Activated T-helper 17 cell treated with anti-CD3 and anti-CD28 coated beads, Interleukin-2, amount 50 U/mL, for 72 hours (primary cell): ENCODE measurements around the gene OR2A1. TPM values are rescaled to one million over a fixed set of nuclear protein-coding genes. Genes with fewer than 3 reads are reported as not detected.
"Not testable (repeated sequence)": the region's sequence is repeated elsewhere in the genome, so short reads cannot be mapped to it uniquely, and the experiment has no call there.

Experiments used
- ATAC-seq: fragments of 150-1000 bp; cut with Tn5 transposase; replicated peaks from 2 replicates; pipeline ENCODE4 v1.10.0; 2021; ENCODE audit warnings: mild to moderate bottlenecking, moderate library complexity
- H3K27ac Mint-ChIP-seq: one replicate; pipeline ENCODE4 v1.8.0; 2022; ENCODE audit warnings: mixed read lengths
- H3K27me3 Mint-ChIP-seq: one replicate; pipeline ENCODE4 v1.8.0; 2022; ENCODE audit warnings: mixed read lengths
- H3K36me3 Mint-ChIP-seq: one replicate; pipeline ENCODE4 v1.8.0; 2022; ENCODE audit warnings: low read depth, mild to moderate bottlenecking, mixed read lengths
- H3K4me1 Mint-ChIP-seq: one replicate; pipeline ENCODE4 v1.8.0; 2022; ENCODE audit warnings: mixed read lengths
- H3K4me3 Mint-ChIP-seq: one replicate; pipeline ENCODE4 v1.8.0; 2022; ENCODE audit warnings: mild to moderate bottlenecking, mixed read lengths
- H3K9me3 Mint-ChIP-seq: one replicate; pipeline ENCODE4 v1.8.0; 2022; ENCODE audit warnings: mixed read lengths
- total RNA-seq, 2 donors: library from RNA; stranded (reverse); gene quantifications; one replicate each; pipeline ENCODE4 v1.2.3, GENCODE V29; 2022

OR2A1 gene, protein sequence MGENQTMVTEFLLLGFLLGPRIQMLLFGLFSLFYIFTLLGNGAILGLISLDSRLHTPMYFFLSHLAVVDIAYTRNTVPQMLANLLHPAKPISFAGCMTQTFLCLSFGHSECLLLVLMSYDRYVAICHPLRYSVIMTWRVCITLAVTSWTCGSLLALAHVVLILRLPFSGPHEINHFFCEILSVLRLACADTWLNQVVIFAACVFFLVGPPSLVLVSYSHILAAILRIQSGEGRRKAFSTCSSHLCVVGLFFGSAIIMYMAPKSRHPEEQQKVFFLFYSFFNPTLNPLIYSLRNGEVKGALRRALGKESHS
- total RNA-seq, result under 1 TPM in 1 of 2 donors, not detected in 1; 0.05 TPM

DNA sequence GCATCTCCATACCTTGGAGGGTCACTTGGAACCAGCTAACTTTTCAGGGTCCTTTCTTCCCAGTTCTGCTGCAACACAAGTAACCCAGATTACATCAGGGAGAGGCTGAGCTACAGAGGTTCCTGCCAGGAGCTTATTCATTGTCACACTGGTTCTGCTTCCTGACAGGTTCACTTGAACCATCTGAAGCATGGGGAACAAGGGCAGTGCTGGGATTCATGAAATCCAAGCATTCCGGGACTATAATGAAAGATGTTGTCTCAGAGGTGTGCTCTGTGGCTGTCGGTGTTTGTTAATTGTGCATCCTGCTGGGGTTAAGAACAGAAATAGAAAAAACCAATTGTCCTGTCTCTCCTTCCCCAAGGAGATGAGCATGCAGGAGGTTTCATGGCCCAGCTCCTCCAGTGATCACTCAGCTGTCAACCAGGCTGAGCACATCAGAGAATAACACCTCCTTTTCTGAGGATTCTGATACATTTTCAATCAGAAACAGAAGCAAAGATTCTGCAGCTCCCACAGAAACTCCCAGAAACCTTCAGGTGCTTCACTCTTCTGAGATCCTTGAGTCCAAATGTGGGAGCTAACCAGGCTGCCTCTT is at the start of gene OR2A1:
OR2A1 (plus strand) TSS at position 548 of the 598 bp plus-strand sequence. CDS start 5,706 bp downstream, outside the sequence.
- not testable (repeated sequence) for H3K27me3 Mint-ChIP-seq, H3K9me3 Mint-ChIP-seq, ATAC-seq, H3K4me1 Mint-ChIP-seq, H3K36me3 Mint-ChIP-seq, H3K27ac Mint-ChIP-seq, H3K4me3 Mint-ChIP-seq

- H3K9me3 Mint-ChIP-seq, H3K36me3 Mint-ChIP-seq, ATAC-seq, H3K27ac Mint-ChIP-seq, H3K4me3 Mint-ChIP-seq, H3K4me1 Mint-ChIP-seq, H3K27me3 Mint-ChIP-seq: not testable (repeated sequence)
Observed at GRCh38 chr7:144264692-144265091, 47.5 kb upstream of the OR2A1 start, which contains the start of gene OR2A7. Gene OR2A7 (minus strand): TSS chr7:144264792. CDS start chr7:144259628, 5,164 bp downstream.

DNA sequence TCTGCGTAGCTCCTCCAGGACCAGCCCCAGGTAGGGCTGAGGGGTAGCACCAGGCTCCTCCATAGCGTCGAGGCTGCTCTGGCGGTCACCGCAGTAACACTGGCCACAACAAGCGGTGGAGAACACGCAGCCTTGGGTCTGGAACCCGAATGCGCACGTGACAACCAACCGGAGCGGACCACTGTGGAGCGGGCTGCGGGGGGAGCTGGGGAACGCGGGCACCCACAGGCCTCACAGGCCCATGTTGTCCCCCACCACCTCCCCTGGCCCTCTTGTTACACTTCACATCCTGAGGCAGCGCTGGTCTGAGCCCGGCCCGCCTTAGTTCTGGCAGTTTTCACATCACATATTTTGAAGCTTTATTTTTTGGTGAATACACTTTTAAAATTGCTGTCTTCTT is 43.0 kb upstream of the OR2A1 start, which contains the start of gene CTAGE8:
CTAGE8 (minus strand) TSS at position 101 of the 400 bp plus-strand sequence; CDS start at position 63, 38 bp downstream.
- not testable (repeated sequence) for ATAC-seq, H3K9me3 Mint-ChIP-seq, H3K4me1 Mint-ChIP-seq, H3K27me3 Mint-ChIP-seq, H3K4me3 Mint-ChIP-seq, H3K36me3 Mint-ChIP-seq, H3K27ac Mint-ChIP-seq

DNA sequence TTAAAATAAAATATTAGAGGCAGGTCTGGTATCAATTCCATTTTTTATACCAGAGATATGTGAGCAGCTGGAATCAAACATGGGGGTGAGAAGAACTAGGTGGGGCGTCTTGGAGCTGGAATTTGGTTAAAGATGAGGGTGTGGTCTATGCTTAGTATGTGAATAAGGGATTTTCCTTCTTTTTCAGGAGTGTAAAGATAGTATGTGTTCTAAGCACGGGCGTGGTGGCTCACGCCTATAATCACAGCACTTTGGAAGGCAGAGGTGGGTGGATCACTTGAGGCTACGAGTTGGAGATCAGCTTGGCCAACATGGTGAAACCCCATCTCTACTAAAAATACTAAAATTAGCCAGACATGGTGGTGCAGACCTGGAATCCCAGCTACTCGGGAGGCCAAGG is 36.9 kb upstream of the OR2A1 start:
- not testable (repeated sequence) for H3K27me3 Mint-ChIP-seq, H3K9me3 Mint-ChIP-seq, H3K4me3 Mint-ChIP-seq, H3K4me1 Mint-ChIP-seq, H3K36me3 Mint-ChIP-seq, H3K27ac Mint-ChIP-seq, ATAC-seq

DNA sequence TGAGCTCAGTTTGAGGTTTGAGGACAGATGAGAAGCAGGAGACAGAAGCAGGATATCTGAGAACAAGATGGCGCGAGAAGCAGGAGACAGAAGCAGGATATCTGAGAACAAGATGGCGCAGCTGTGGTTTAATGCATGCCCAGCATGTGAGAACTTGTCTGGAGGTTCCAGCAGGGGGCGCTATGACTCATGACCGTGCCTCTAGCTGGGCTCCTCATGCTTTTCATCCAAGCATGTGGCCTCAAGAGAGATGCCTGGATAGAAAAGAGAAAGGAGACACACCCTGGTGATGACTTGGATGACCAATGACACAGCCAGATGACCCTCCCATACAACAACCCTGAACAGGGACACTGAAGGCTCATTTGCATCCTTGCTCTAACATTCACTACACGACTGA is 32.2 kb upstream of the OR2A1 start:
- H3K4me3 Mint-ChIP-seq, H3K27ac Mint-ChIP-seq, H3K9me3 Mint-ChIP-seq, H3K36me3 Mint-ChIP-seq, H3K27me3 Mint-ChIP-seq, H3K4me1 Mint-ChIP-seq: not testable (repeated sequence)
- peak; percentile 60 for ATAC-seq

DNA sequence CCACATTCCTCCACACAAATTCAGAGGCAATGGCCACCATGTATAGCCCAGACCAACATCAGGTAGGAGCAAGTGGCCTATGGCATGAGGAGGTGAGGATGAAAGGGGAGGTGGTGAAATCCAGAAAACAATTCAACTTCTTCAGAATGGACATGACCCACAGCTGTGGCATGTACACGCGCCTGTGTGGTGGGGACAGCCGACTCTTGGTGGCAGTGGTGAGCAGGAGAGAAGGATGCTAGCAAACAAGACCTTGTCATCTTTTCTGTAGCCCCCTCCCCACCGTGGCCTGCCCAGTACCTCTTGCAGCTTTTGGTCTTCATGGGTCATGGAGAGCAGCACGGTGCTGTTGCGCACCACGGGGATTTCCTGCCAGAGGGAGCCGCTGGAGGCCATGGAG is 30.2 kb upstream of the OR2A1 start:
- not testable (repeated sequence) for ATAC-seq, H3K4me1 Mint-ChIP-seq, H3K9me3 Mint-ChIP-seq, H3K36me3 Mint-ChIP-seq, H3K27ac Mint-ChIP-seq, H3K27me3 Mint-ChIP-seq, H3K4me3 Mint-ChIP-seq

GRCh38 chr7:144282490-144282889 is 29.7 kb upstream of the OR2A1 start:
- not testable (repeated sequence) for H3K36me3 Mint-ChIP-seq, H3K27ac Mint-ChIP-seq, H3K4me1 Mint-ChIP-seq, H3K9me3 Mint-ChIP-seq, H3K4me3 Mint-ChIP-seq, ATAC-seq, H3K27me3 Mint-ChIP-seq

DNA sequence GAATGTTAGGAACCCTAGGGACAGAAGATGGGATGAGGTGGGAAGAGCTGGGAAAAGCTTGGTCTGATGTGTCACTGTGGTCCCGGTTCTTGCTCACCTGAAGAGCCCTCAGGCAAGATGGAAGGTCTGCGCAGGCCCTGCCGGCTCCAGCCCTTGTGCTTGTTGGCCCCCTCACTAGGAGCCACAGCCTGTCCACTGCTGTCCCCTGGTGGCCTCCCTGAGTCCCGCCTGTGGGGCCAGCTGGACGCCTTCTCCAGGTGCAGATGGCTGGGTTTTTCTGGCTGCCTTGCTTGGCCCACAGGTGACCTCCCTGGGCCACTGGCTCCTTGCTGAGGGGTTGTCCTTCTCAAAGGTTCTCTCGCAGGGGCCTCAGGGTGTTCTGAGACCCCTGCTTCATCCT is 28.5 kb upstream of the OR2A1 start:
- not testable (repeated sequence) for H3K27me3 Mint-ChIP-seq, H3K36me3 Mint-ChIP-seq, ATAC-seq, H3K27ac Mint-ChIP-seq, H3K4me1 Mint-ChIP-seq, H3K4me3 Mint-ChIP-seq, H3K9me3 Mint-ChIP-seq

DNA sequence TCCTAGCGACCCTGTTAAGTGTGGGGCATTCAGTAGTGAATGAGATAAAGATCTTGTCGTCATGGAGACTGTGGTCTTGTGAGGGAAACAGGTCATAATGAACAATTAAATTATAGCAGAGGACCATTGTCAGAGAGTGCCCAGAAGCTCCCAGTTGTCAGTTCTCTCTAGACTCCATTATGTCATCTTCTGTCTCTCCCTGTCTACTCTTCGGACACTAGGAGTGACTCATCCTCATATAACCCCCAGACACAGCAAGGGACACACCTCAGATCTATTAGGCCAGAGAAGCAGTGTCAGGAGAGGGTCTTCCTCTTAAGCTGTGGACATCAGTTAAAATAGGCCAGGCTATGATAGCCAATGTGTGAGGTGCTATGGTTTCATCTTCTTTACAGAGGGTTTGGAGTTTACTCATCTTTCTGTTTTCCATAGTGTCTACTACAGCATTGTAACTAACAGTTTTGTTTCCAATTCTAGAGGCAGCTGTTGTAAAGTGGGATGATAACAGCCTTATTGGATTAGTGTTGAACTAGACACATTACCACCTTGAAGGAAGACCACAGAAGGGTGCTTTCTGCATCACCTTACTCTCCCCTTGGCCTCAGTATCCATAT is 24.9 kb upstream of the OR2A1 start:
- not testable (repeated sequence) for H3K27me3 Mint-ChIP-seq, H3K9me3 Mint-ChIP-seq

GRCh38 chr7:144291607-144292006 is 20.6 kb upstream of the OR2A1 start:
- not testable (repeated sequence) for H3K9me3 Mint-ChIP-seq, H3K36me3 Mint-ChIP-seq, H3K27ac Mint-ChIP-seq, H3K27me3 Mint-ChIP-seq, H3K4me3 Mint-ChIP-seq, H3K4me1 Mint-ChIP-seq, ATAC-seq

More for the DNA sequence above, 24.9 kb upstream of the OR2A1 start:
- H3K4me3 Mint-ChIP-seq, H3K27ac Mint-ChIP-seq, H3K36me3 Mint-ChIP-seq, H3K4me1 Mint-ChIP-seq: not testable (repeated sequence)
- ATAC-seq, result peak; percentile 57

GRCh38 chr7:144292384-144293161 is 19.6 kb upstream of the OR2A1 start:
- ATAC-seq, H3K4me1 Mint-ChIP-seq, H3K9me3 Mint-ChIP-seq, H3K4me3 Mint-ChIP-seq, H3K27ac Mint-ChIP-seq, H3K27me3 Mint-ChIP-seq, H3K36me3 Mint-ChIP-seq: not testable (repeated sequence)

GRCh38 chr7:144293794-144294499 is 18.3 kb upstream of the OR2A1 start:
- not testable (repeated sequence) for H3K36me3 Mint-ChIP-seq, H3K9me3 Mint-ChIP-seq, H3K4me1 Mint-ChIP-seq, H3K4me3 Mint-ChIP-seq, H3K27ac Mint-ChIP-seq, H3K27me3 Mint-ChIP-seq
- peak; percentile 87 for ATAC-seq

GRCh38 chr7:144302578-144303303 is 9.5 kb upstream of the OR2A1 start:
- not testable (repeated sequence) for H3K4me3 Mint-ChIP-seq, H3K36me3 Mint-ChIP-seq, H3K4me1 Mint-ChIP-seq, H3K27ac Mint-ChIP-seq, H3K27me3 Mint-ChIP-seq, ATAC-seq, H3K9me3 Mint-ChIP-seq

GRCh38 chr7:144303607-144304006 is 8.6 kb upstream of the OR2A1 start:
- H3K4me1 Mint-ChIP-seq, ATAC-seq, H3K36me3 Mint-ChIP-seq, H3K9me3 Mint-ChIP-seq, H3K27ac Mint-ChIP-seq, H3K27me3 Mint-ChIP-seq, H3K4me3 Mint-ChIP-seq: not testable (repeated sequence)
